ENCODE measurements around the gene OLR1.

GRCh38 chr12:10140001-10140400, 31.9 kb downstream of the OLR1 start:
- TF ChIP-seq TARDBP (IDR thresholded peaks at IDR 0.05) (no peak), L3MBTL2 (conservative IDR thresholded peaks at IDR 0.05) (no peak), CTBP1 (IDR thresholded peaks at IDR 0.05; ENCODE audit: borderline replicate concordance) (no peak), FOXK2 (IDR thresholded peaks at IDR 0.05) (no peak), SP1 (IDR thresholded peaks at IDR 0.05) (no peak)

Measured in HEK293T (cell line).